Stimulated activated CD4-positive, alpha-beta T cell treated with anti-CD3 and anti-CD28 coated beads, Interleukin-2, amount 100 ng/mL, for 4 hours (primary cell): ENCODE data around the gene RHOA.
A peak's percentile ranks its signal among the peaks of the same experiment; 100 is the strongest.
"Not testable (repeated sequence)": the region's sequence is repeated elsewhere in the genome, so short reads cannot be mapped to it uniquely, and the experiment has no call there.

ENCODE experiments used
- DNase-seq: peaks from one replicate; pipeline ENCODE4 v3.0.0-alpha.2; 2020; ENCODE audit warnings: low read depth

RHOA gene

GRCh38 chr3:49362561-49362960 lies 49.2 kb downstream of the RHOA start:
- no peak for DNase-seq

- no peak for DNase-seq
Measured at GRCh38 chr3:49359623-49360022, 52.2 kb downstream of the RHOA start.

DNA sequence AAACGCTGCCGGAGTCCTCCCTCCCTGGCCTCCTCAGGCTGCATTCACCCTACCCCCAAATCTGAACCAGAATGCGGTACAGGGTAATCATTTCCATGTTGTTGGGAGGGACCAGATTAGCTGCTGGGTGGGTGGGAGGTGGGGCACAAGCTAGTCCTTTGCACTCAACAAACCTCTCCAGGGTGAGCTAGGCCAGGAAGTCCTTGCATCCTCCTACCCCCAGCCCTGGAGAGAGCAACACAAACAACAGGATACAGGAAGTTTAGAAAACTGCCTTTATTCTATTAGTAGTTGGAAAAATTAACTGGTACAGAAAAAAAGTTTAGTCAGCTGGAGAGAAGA lies 52.9 kb downstream of the RHOA start:
- DNase-seq, result peak; percentile 26

DNA sequence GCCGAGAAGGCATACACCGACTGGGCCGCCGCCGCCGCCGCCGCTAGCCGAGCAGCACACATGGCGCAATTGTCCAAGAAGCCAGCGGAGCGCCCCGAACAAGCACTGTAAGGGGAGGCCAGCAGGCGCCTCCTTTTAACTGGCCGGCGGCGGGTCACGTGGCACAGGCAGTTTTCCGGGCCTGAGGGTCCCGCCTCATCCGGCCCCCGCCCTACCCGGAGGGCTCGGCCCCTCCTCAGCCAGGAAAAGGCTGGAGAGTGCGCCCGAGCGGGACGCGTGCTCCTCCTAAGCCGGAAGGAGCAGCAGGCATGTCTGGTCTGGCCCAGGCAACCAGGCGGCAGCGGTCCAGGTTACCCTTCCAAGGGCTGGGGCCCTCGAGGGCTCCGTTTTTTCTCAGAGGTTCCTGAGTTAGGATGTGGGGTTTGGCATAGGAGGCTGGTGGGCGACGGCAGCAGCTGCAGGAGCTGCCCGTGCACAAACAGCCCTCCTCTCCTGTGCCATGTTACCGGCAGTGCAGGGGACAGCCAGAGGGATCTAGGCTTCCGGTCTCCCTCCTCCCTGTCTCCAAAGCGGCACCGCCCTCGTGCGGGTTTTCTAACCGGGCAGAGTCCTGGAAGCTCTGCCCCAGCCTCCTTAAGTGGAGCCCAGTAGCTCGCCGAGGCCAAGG lies 53.4 kb downstream of the RHOA start, which contains the start of gene GPX1:
Gene GPX1, minus strand, starts transcription at position 137 of the 667 bp plus-strand sequence. Its CDS starts 75 bp downstream, at position 62.
- peak; percentile 33 for DNase-seq

GRCh38 chr3:49357443-49358216 lies 54.1 kb downstream of the RHOA start:
- peak; percentile 31 for DNase-seq

DNA sequence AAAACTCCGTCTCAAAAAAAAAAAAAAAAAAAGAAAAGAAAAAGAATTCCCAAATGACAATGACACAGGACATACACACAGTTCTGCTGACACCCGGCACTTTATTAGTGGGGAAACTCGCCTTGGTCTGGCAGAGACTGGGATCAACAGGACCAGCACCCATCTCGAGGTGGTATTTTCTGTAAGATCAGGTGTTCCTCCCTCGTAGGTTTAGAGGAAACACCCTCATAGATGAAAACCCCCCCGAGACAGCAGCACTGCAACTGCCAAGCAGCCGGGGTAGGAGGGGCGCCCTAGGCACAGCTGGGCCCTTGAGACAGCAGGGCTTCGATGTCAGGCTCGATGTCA lies 54.7 kb downstream of the RHOA start:
- DNase-seq, result not testable (repeated sequence)

- DNase-seq, result no peak
Measured at GRCh38 chr3:49352890-49353421, 58.8 kb downstream of the RHOA start.

DNA sequence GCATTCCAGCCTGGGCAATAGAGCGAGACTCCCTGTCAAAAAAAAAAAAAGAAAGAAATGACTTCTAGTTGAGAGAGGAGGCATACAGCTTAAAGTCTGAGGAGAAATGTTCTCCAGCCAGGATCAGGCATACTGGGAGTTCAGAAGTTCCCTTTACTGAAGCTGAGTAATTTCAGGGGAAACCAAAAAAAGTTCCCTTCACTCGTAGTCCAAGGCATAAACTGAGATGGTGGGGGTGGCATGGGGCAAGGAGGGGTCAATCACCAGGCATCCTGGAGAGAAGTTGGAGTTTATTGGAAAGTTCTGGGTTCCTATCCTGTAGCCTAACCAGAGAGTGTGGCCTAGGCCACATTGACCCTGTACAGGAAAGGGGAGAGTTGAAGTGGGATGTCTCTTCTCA lies 59.5 kb downstream of the RHOA start:
- DNase-seq, result no peak

DNA sequence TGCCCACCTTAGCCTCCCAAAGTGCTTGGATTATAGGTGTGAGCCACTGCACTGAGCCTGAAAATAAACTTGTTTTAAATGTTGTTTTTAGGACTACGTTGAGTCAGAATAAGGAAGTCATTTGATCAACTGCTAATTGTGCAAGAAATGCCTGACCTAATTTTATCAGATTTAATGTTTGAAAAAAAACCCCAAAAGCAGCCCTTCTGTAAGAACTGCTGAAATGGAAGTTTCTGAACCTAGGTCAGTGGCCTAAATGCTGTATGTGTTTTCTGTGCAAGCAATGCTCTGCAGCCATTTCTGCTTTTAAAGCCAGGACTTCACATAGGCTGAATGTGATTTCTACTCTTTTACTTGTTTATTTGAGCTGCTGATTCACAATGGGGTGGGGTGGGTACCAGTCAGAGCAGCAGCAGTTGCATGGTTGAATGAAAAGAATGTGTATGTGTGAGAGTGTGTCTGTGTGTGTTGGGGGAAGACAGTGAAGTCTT lies 60.2 kb downstream of the RHOA start:
- no peak for DNase-seq

- no peak for DNase-seq
Measured at GRCh38 chr3:49349348-49350114, 62.2 kb downstream of the RHOA start.

DNA sequence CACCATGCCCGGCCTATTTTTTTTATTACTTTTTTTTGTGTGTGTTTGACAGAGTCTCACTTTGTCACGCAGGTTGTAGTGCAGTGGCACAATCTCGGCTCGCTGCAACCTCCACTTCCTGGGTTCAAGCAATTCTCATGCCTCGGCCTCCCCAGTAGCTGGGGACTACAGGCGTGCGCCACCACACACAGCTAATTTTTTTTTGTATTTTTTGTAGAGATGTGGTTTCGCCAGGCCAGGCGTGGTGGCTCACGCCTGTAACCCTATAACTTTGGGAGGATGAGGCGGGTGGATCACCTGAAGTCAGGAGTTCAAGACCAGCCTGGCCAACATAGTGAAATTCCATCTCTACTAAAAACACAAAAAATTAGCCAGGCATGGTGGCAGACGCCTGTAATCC lies 63.4 kb downstream of the RHOA start:
- not testable (repeated sequence) for DNase-seq

GRCh38 chr3:49346797-49347251 lies 65.0 kb downstream of the RHOA start:
- no peak for DNase-seq

DNA sequence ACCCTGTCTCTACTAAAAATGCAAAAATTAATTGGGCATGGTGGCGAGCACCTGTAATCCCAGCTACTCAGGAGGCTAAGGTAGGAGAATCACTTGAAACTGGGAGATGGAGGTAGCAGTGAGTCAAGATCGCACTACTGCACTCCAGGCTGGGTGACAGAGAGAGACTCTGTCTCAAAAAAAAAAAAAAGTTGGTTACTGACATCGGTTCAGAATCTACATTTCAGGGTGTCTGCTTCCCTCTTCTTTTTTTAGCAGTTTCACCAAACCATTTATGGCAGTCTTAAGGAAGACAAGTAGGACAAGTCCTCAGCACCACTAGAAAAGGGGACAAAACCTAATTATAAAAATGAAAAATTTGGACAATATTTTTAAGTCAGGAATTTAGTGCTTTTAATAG lies 68.6 kb downstream of the RHOA start:
- DNase-seq, result no peak

- DNase-seq, result no peak
Measured at GRCh38 chr3:49341996-49342395, 69.8 kb downstream of the RHOA start.

DNA sequence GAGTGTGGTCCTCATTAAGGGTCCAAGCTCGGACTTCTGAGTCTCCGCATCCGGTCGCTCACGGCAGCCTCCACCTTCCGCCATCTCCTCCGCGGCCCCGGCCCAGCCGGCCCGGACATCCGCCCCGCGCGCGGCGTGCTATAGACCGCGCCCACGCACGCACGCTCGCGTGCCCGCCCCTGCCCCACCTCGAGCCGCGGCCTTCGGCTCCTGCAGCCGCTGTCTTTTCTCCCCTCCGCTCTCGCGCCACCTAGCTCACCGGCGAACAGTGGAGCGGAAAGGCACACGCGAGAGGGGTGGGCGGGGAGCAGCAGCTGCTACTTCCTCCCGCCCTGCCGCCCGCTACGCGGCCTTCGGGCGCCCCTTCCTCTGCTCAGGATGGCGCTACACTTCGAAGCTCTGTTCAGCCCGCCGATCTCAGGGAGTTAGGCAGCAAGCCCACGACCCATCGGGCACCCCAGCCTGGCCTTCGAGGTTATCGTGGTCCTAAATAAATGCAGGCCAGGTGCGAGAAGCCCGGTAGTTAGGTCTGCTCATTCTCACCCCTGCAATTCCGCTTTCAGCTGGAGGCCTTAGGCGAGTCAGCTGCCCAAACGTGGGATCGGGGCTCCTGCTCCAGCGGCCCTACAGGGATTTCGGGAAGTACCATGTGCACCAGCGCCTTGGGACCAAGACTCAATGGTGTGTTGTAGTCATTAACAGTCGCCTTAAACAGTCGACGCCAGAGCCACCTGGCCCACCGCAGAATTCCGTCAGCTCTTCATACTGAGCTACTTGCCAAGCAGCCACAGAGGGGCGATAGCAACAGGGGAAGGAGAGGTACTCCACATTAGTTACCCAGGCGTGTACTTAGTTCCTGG lies 71.6 kb downstream of the RHOA start, which contains the start of gene USP4:
Gene USP4, minus strand, starts transcription at position 113 of the 860 bp plus-strand sequence. Its CDS starts 29 bp downstream, at position 84.
- peak; percentile 94 for DNase-seq

- no peak for DNase-seq
Measured at GRCh38 chr3:49339581-49339940, 72.2 kb downstream of the RHOA start.

GRCh38 chr3:49333916-49334633 lies 77.7 kb downstream of the RHOA start:
- DNase-seq, result no peak

GRCh38 chr3:49333091-49333490 lies 78.7 kb downstream of the RHOA start:
- no peak for DNase-seq

- no peak for DNase-seq
Measured at GRCh38 chr3:49329186-49329585, 82.6 kb downstream of the RHOA start.

GRCh38 chr3:49328350-49328749 lies 83.4 kb downstream of the RHOA start:
- not testable (repeated sequence) for DNase-seq

- DNase-seq, result no peak
Measured at GRCh38 chr3:49327485-49327884, 84.3 kb downstream of the RHOA start.
